HG02759 (cell line): ENCODE data around the gene SYNDIG1.

Experiments
- ATAC-seq: cut with Tn5 transposase; IDR thresholded peaks from one replicate; pipeline ENCODE4 v1.9.1; 2021; ENCODE audit warnings: mild to moderate bottlenecking, moderate library complexity; ENCODE audit not compliant: unreplicated experiment

The SYNDIG1 gene

GRCh38 chr20:24470746-24471582, 1.5 kb downstream of the SYNDIG1 start:
- no peak for ATAC-seq

GRCh38 chr20:24472426-24472825, 3.0 kb downstream of the SYNDIG1 start:
- ATAC-seq: no peak

GRCh38 chr20:24473435-24474223, 4.2 kb downstream of the SYNDIG1 start:
- ATAC-seq: no peak

- ATAC-seq: no peak
Observed at GRCh38 chr20:24477831-24478547, 8.6 kb downstream of the SYNDIG1 start.

GRCh38 chr20:24478584-24478983, 9.2 kb downstream of the SYNDIG1 start:
- no peak for ATAC-seq

- no peak for ATAC-seq
Observed at GRCh38 chr20:24479106-24479505, 9.7 kb downstream of the SYNDIG1 start.

GRCh38 chr20:24479595-24479994, 10.2 kb downstream of the SYNDIG1 start:
- ATAC-seq: no peak

- ATAC-seq: no peak
Observed at GRCh38 chr20:24480509-24480908, 11.1 kb downstream of the SYNDIG1 start.

- no peak for ATAC-seq
Observed at GRCh38 chr20:24481173-24481572, 11.7 kb downstream of the SYNDIG1 start.

GRCh38 chr20:24483435-24484080, 14.1 kb downstream of the SYNDIG1 start:
- ATAC-seq: no peak

GRCh38 chr20:24484081-24484450, 14.6 kb downstream of the SYNDIG1 start:
- no peak for ATAC-seq

- ATAC-seq: no peak
Observed at GRCh38 chr20:24485981-24486380, 16.6 kb downstream of the SYNDIG1 start.

GRCh38 chr20:24487240-24487639, 17.8 kb downstream of the SYNDIG1 start:
- ATAC-seq: no peak

GRCh38 chr20:24487648-24488047, 18.2 kb downstream of the SYNDIG1 start:
- ATAC-seq: no peak

GRCh38 chr20:24488064-24488799, 18.8 kb downstream of the SYNDIG1 start:
- no peak for ATAC-seq

GRCh38 chr20:24488800-24489175, 19.4 kb downstream of the SYNDIG1 start:
- ATAC-seq: no peak

- ATAC-seq: no peak
Observed at GRCh38 chr20:24489193-24489592, 19.8 kb downstream of the SYNDIG1 start.

GRCh38 chr20:24489631-24490260, 20.3 kb downstream of the SYNDIG1 start:
- no peak for ATAC-seq

GRCh38 chr20:24490598-24490997, 21.2 kb downstream of the SYNDIG1 start:
- ATAC-seq: no peak
